Panc1 (cell line): ENCODE results near the gene RTN4IP1. TPM values are rescaled to one million over a fixed set of nuclear protein-coding genes. Genes with fewer than 3 reads are reported as not detected.

Source experiments
- ATAC-seq: fragments of 200-7000 bp; cut with Tn5 transposase; 2 replicates; pipeline ENCODE4 v1.9.1; 2020; ENCODE audit warnings: mild to moderate bottlenecking, moderate library complexity
- BruUV-seq: library from RNA; stranded (reverse); fragments of 400-500 nt; replicated peaks from 2 replicates; lab custom pipeline; 2021; lab: Mats Ljungman, UMichigan
- CTCF ChIA-PET: fragments of 300-600 bp; sonication (Branson Sonifier 250); formaldehyde crosslinking; loops from one replicate; lab custom pipeline; 2022; ENCODE audit warnings: antibody characterized with exemption; lab: Charles Lee
- POLR2A ChIA-PET: fragments of 300-600 bp; sonication (Branson Sonifier 250); formaldehyde crosslinking; loops from one replicate; lab custom pipeline; 2022; ENCODE audit warnings: antibody characterized with exemption; lab: Charles Lee
- DNase-seq: peaks from one replicate; pipeline ENCODE4 v3.0.0-alpha.2; 2010; ENCODE audit warnings: low read depth, low spot score
- H3K27ac ChIP-seq: 2 replicates; pipeline ENCODE4 v1.5.1; 2011; ENCODE audit warnings: mild to moderate bottlenecking, low read length, inconsistent platforms
- H3K27me3 ChIP-seq: fragments of 200-500 bp; sonication (Bioruptor generic); 2 replicates; pipeline ENCODE4 v1.6.0; 2014; ENCODE audit warnings: low read length, inconsistent platforms; ENCODE audit not compliant: control insufficient read depth, insufficient read depth
- H3K36me3 ChIP-seq: fragments of 200-500 bp; sonication (Bioruptor generic); 2 replicates; pipeline ENCODE4 v1.5.1; 2014; ENCODE audit warnings: inconsistent platforms, mild to moderate bottlenecking, low read length, moderate library complexity; ENCODE audit not compliant: control insufficient read depth, insufficient read depth
- H3K4me1 ChIP-seq: 2 replicates; pipeline ENCODE4 v1.5.1; 2011; ENCODE audit warnings: inconsistent platforms, mild to moderate bottlenecking, low read length, moderate library complexity; ENCODE audit not compliant: control insufficient read depth, insufficient read depth
- H3K4me3 ChIP-seq, 2 experiments: 2 replicates each; pipeline ENCODE4 v1.5.1; 2011 to 2012; ENCODE audit warnings: low read depth in 2 of 2, low read length in 2 of 2, mild to moderate bottlenecking in 2 of 2, inconsistent platforms in 1 of 2, moderate library complexity in 1 of 2
- H3K9me3 ChIP-seq: fragments of 200-500 bp; sonication (Bioruptor generic); 2 replicates; pipeline ENCODE4 v1.5.1; 2014; ENCODE audit warnings: low read depth, mild to moderate bottlenecking, inconsistent platforms, low read length, moderate library complexity; ENCODE audit not compliant: control insufficient read depth, insufficient read depth
- POLR2AphosphoS5 ChIP-seq: IDR thresholded peaks from 2 replicates; pipeline ENCODE4 v1.6.1; 2012; ENCODE audit warnings: mild to moderate bottlenecking, low read depth, low read length, moderate library complexity
- SIN3A ChIP-seq: IDR thresholded peaks from 2 replicates; pipeline ENCODE4 v1.6.1; 2012; ENCODE audit warnings: low read depth, mild to moderate bottlenecking, low read length, moderate library complexity, borderline replicate concordance; ENCODE audit not compliant: insufficient read depth
- TCF7L2 ChIP-seq: IDR thresholded peaks from 2 replicates; pipeline ENCODE4 v1.6.1; 2011; ENCODE audit warnings: mild to moderate bottlenecking, low read depth, low read length, inconsistent platforms
- in situ Hi-C: cut with HindIII; loops from 2 replicates; pipeline ENCODE4 v1.10.0; 2016; ENCODE audit warnings: low sequenced_read_pairs, low pct_unique_long_range_greater_than_20kb
- intact Hi-C: fragments of 100-400 bp; cut with micrococcal nuclease; formaldehyde crosslinking; loops from one replicate; pipeline ENCODE4 v1.10.0; 2022; ENCODE audit not compliant: unreplicated experiment
- total RNA-seq: library from RNA; stranded (reverse); gene quantifications from one replicate; pipeline ENCODE4 v1.2.1, GENCODE V29; 2021; ENCODE audit not compliant: unreplicated experiment
- TF ChIP-seq, protein P1 (sequence below), 2 experiments: IDR thresholded peaks; 2 replicates each; pipeline ENCODE4 v1.6.1; 2011 to 2012; ENCODE audit warnings: low read depth in 2 of 2, control low read depth in 1 of 2, low read length in 1 of 2, mild to moderate bottlenecking in 1 of 2, moderate library complexity in 1 of 2; ENCODE audit not compliant: insufficient read depth in 1 of 2
- TF ChIP-seq, protein P2 (sequence below): fragments of 450-650 bp; IDR thresholded peaks from 2 replicates; pipeline ENCODE4 v1.5.1; 2017; ENCODE audit warnings: mild to moderate bottlenecking

Gene RTN4IP1
- total RNA-seq, 1 experiment from 2014 or later, result 9.4 TPM

DNA sequence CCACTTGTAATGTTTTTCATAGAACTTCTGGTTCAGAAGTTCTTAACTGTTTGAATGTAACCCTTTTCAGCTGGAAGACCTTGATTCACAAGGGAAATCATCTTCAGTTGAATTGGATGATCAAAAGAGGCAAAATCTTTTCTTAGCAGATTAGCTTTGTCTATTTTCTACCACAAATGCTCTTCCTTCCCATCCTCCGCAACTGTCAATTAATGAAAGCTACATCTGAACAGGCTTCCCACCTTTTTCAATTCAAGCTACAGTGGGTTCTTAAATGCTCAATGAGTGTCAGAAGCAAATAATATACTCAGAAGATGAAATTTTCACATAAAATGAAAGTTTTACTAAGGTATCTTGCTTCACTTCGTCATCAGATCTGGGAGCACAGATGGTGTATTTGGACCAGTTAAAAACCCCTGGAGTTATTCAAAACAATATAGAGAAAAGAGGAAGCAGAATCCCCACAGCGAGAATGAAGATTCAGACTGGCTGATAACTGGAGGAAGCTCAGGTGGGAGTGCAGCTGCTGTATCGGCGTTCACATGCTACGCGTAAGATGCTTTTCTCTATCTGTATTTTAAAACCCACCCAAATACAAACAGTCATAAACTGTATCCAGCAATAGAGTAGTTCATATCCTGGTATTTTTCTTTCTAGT lies 19.5 kb upstream of the RTN4IP1 start:
- Histone ChIP-seq H3K27me3 (no peaks in the 10 kb centered on the region), H3K36me3 (peaks cover 16% of the 10 kb centered on the region), H3K4me3 (no peak overlapping the region), H3K4me1 (no peaks in the 10 kb centered on the region), H3K9me3 (no peaks in the 10 kb centered on the region), H3K27ac (no peak overlapping the region)
- intact Hi-C loops, result no loop called here
- BruUV-seq, result no TSS peak
- TF ChIP-seq SIN3A (no peak), POLR2AphosphoS5 (no peak), TCF7L2 (no peak)
- TF ChIP-seq, protein P1, sequence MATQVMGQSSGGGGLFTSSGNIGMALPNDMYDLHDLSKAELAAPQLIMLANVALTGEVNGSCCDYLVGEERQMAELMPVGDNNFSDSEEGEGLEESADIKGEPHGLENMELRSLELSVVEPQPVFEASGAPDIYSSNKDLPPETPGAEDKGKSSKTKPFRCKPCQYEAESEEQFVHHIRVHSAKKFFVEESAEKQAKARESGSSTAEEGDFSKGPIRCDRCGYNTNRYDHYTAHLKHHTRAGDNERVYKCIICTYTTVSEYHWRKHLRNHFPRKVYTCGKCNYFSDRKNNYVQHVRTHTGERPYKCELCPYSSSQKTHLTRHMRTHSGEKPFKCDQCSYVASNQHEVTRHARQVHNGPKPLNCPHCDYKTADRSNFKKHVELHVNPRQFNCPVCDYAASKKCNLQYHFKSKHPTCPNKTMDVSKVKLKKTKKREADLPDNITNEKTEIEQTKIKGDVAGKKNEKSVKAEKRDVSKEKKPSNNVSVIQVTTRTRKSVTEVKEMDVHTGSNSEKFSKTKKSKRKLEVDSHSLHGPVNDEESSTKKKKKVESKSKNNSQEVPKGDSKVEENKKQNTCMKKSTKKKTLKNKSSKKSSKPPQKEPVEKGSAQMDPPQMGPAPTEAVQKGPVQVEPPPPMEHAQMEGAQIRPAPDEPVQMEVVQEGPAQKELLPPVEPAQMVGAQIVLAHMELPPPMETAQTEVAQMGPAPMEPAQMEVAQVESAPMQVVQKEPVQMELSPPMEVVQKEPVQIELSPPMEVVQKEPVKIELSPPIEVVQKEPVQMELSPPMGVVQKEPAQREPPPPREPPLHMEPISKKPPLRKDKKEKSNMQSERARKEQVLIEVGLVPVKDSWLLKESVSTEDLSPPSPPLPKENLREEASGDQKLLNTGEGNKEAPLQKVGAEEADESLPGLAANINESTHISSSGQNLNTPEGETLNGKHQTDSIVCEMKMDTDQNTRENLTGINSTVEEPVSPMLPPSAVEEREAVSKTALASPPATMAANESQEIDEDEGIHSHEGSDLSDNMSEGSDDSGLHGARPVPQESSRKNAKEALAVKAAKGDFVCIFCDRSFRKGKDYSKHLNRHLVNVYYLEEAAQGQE (IDR thresholded peaks at IDR 0.05; ENCODE audit: insufficient read depth in 1 of 2, low read depth in 2 of 2, low read length in 1 of 2), result no peak
- TF ChIP-seq, protein P2, sequence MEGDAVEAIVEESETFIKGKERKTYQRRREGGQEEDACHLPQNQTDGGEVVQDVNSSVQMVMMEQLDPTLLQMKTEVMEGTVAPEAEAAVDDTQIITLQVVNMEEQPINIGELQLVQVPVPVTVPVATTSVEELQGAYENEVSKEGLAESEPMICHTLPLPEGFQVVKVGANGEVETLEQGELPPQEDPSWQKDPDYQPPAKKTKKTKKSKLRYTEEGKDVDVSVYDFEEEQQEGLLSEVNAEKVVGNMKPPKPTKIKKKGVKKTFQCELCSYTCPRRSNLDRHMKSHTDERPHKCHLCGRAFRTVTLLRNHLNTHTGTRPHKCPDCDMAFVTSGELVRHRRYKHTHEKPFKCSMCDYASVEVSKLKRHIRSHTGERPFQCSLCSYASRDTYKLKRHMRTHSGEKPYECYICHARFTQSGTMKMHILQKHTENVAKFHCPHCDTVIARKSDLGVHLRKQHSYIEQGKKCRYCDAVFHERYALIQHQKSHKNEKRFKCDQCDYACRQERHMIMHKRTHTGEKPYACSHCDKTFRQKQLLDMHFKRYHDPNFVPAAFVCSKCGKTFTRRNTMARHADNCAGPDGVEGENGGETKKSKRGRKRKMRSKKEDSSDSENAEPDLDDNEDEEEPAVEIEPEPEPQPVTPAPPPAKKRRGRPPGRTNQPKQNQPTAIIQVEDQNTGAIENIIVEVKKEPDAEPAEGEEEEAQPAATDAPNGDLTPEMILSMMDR, result no peak
- DNase-seq (no peak), ATAC-seq (no peak)
- POLR2A ChIA-PET, result no interaction called here
- CTCF ChIA-PET, result no interaction called here
- in situ Hi-C loops, result no loop called here

DNA sequence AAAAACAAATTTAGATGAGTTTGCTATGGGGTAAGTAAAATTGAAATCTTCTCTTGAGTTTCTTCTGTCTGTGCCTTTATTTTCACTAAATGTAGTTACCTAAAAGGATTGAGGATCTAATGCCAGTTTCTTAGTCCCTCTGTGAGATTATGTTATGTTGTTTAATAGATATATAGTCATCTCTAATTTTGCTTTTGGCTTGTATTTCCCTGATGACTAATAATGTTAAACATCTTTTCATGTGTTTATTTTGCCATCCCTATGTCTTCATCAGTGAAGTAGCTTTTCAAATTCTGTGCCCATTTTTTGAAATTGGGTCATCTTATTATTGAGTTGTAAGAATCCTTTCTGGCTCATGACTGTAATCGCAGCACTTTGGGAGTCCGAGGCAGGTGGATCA lies 13.8 kb upstream of the RTN4IP1 start:
- TF ChIP-seq, protein P2, result no peak
- TF ChIP-seq SIN3A, result no peak
- Histone ChIP-seq H3K4me3 (no peak overlapping the region), H3K27ac (no peak overlapping the region), H3K36me3 (peaks cover 6% of the 10 kb centered on the region), H3K4me1 (no peaks in the 10 kb centered on the region), H3K27me3 (no peaks in the 10 kb centered on the region), H3K9me3 (no peaks in the 10 kb centered on the region)
- BruUV-seq, result no TSS peak
- ATAC-seq, result no peak
- in situ Hi-C loops, result no loop called here
- DNase-seq, result no peak
- intact Hi-C loops, result no loop called here
- POLR2A ChIA-PET, result no interaction called here
- CTCF ChIA-PET, result no interaction called here
